ENCODE measurements around the gene TRPC4AP. TPM values are rescaled to one million over a fixed set of nuclear protein-coding genes. Genes with fewer than 3 reads are reported as not detected.

Gene TRPC4AP
- total RNA-seq, 4 donors from 2014 or later = 58.4 to 67.4 (median 63.5) TPM

DNA sequence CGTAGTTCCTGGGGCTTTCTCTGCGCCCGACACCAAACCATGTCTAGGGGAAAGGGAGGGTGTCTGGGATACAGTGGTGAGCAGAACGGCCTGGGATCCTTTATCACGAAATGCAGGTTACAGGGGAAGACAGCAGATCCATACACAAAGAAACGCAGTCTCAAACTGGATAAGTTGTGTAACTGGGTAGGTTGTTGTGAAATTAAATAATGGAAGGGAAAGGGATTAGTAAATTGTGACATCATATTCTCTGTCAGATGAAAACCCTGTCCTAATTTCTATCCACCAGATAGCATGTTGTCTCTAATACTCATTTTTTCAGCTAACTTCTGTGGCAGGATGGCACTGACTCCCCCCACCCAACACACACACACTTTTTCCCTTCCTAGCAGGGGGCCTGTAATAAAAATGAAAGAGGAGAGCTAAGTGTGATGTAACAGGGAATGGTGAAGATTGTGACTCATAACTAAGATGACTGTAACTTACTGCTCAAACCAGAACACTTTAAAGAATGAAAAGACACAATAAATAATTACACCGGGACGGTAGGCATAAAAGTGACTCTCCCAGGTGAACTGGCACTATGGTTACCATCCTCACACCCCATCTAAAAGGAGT lies 769 bp upstream of the TRPC4AP start:
- no peak for ATAC-seq
- intact Hi-C loops (cut with DNase I; ENCODE audit: low total_unique reads) = loop anchor here (2.0 to 10.0 kb wide), 6 partner anchors 54 to 1279 kb away; partner anchors contain the start of genes CHMP4B, EDEM2, GSS and MYH7B

DNA sequence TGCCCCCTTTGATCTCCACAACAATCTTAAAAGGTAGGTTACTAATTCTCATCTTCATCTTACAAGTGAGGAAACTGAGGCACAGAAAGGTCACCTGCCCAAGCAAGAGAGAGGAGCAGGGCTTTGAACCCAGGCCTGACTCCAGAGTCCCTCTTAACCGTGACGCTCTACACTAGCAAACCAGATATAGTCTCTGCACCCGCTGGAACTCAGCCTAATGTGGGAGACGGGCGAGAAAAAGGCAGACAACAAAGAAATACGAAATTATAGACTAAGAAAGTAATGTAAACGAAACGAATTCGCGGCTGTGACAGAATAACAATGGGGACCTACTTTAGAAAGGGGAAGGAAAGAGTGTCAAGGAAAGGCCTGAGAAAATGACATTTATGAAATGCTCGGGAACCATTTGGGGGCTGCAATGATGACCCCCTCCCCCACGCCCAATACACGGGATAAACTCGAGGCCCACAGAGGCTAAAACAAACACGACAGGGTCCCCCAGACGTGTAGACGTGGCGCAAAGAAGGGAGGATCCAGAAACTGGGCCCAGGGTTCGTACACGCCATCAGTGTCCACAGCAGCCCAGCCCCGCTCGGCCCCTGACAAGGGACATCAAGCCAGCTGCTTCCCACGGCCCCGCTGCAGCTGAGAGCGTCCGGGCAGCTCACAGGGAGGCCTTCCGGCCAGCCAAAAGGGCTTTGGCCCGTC lies 637 bp downstream of the TRPC4AP start:
- no peak for TF ChIP-seq POLR2A (IDR thresholded peaks at IDR 0.05)
- TF ChIP-seq, protein P1, sequence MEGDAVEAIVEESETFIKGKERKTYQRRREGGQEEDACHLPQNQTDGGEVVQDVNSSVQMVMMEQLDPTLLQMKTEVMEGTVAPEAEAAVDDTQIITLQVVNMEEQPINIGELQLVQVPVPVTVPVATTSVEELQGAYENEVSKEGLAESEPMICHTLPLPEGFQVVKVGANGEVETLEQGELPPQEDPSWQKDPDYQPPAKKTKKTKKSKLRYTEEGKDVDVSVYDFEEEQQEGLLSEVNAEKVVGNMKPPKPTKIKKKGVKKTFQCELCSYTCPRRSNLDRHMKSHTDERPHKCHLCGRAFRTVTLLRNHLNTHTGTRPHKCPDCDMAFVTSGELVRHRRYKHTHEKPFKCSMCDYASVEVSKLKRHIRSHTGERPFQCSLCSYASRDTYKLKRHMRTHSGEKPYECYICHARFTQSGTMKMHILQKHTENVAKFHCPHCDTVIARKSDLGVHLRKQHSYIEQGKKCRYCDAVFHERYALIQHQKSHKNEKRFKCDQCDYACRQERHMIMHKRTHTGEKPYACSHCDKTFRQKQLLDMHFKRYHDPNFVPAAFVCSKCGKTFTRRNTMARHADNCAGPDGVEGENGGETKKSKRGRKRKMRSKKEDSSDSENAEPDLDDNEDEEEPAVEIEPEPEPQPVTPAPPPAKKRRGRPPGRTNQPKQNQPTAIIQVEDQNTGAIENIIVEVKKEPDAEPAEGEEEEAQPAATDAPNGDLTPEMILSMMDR (IDR thresholded peaks at IDR 0.05 in 4 of 5, conservative IDR thresholded peaks at IDR 0.05 in 1 of 5) = no peak
- peak in 1 of 2 donors; percentile 43 for ATAC-seq
- in situ Hi-C loops (cut with MboI; ENCODE audit: low sequenced_read_pairs in 4 of 4) = loop anchor here (5.0 to 25.0 kb wide), 4 partner anchors 113 to 230 kb away; partner anchors contain the start of genes GGT7 (in 4 of the 4) and ACSS2 (in 1 of the 4)
- H3K4me1 ChIP-seq = peaks cover 43 to 46% of the 10 kb centered on the region in 2 donors
- H3K36me3 ChIP-seq = peaks cover 0 to 9% of the 10 kb centered on the region in 2 donors
- H3K27ac ChIP-seq = peak overlapping the region; percentile 87 to 99 (median 94)
- peak overlapping the region; percentile 71 to 95 (median 80) for H3K4me3 ChIP-seq
- intact Hi-C loops (cut with DNase I; ENCODE audit: low total_unique reads) = loop anchor here (1.0 to 10.0 kb wide), 7 partner anchors 55 to 1277 kb away; partner anchors contain the start of genes CHMP4B, EDEM2, GSS and MYH7B
- H3K9me3 ChIP-seq = no peaks in the 10 kb centered on the region
- no peaks in the 10 kb centered on the region for H3K27me3 ChIP-seq
- DNase-seq = peak in 1 of 2 donors; percentile 26

More for the DNA sequence above, 769 bp upstream of the TRPC4AP start:
- TF ChIP-seq POLR2A (IDR thresholded peaks at IDR 0.05) = no peak
- TF ChIP-seq, protein P1 (IDR thresholded peaks at IDR 0.05 in 4 of 5, conservative IDR thresholded peaks at IDR 0.05 in 1 of 5) = no peak
- peak overlapping the region; percentile 71 to 95 (median 80) for H3K4me3 ChIP-seq
- H3K36me3 ChIP-seq = peaks cover 0 to 9% of the 10 kb centered on the region in 2 donors
- no peaks in the 10 kb centered on the region for H3K9me3 ChIP-seq
- peaks cover 29 to 34% of the 10 kb centered on the region in 2 donors for H3K4me1 ChIP-seq
- in situ Hi-C loops (cut with MboI; ENCODE audit: low sequenced_read_pairs in 4 of 4) = loop anchor here (5.0 to 25.0 kb wide), 4 partner anchors 111 to 231 kb away; partner anchors contain the start of genes GGT7 (in 4 of the 4) and ACSS2 (in 1 of the 4)
- DNase-seq = no peak
- no peaks in the 10 kb centered on the region for H3K27me3 ChIP-seq
- H3K27ac ChIP-seq = peak overlapping the region; percentile 87 to 99 (median 94)

DNA sequence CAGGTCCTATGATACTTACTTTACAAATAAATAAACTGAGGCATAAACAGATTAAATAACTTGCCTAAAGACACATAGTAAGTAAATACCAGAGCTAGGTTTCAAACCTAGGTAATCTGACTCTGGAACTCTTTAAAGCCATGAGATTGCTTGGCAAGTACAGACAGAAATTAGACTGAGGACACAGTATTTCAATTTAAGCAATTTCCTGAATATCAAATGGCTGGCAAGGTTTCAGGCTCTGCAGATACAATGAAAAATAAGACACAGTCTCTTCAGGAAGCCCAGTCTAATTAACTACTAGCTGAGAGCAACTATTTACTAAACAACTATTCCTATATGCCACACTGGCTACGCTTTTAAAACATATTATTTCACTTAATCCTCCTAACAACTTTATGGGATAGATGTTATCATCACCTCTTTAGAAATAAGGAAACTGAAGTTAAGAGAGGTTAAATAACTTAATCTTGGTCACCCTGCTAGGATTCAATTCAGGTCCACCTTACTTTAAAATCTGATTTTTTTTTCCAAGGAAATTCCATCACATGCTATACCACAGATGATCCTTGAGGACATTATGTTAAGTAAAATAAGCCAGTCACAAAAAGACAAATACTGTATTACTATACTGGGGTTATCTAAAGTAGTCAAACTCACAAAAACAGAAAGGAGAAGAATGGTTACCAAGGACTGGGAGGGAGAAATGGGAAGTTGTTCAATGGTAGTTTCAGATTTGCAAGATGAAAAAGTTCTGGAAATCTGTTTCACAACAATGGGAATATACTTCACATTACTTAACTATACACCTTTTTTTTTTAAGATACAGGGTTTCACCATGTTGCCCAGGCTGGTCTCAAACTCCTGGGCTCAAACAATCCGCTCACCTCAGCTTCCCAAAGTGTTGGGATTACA lies 4.1 kb downstream of the TRPC4AP start:
- Histone ChIP-seq H3K9me3 (no peaks in the 10 kb centered on the region), H3K27me3 (no peaks in the 10 kb centered on the region), H3K36me3 (peaks cover 0 to 9% of the 10 kb centered on the region in 2 donors), H3K4me1 (peaks cover 40 to 57% of the 10 kb centered on the region in 2 donors), H3K4me3 (no peak overlapping the region), H3K27ac (peak overlapping the region; percentile 73 to 99 (median 84))
- DNase-seq (no peak), ATAC-seq (no peak)
- no peak for TF ChIP-seq POLR2A (IDR thresholded peaks at IDR 0.05)
- TF ChIP-seq, protein P1 (IDR thresholded peaks at IDR 0.05 in 4 of 5, conservative IDR thresholded peaks at IDR 0.05 in 1 of 5) = no peak
- in situ Hi-C loops (cut with MboI; ENCODE audit: low sequenced_read_pairs in 4 of 4) (loop anchor here in 1 of 4 donors (25.0 kb wide), 1 partner anchor 226 kb away; the partner anchor contains the start of gene GGT7), intact Hi-C loops (cut with DNase I; ENCODE audit: low total_unique reads) (no loop called here)

DNA sequence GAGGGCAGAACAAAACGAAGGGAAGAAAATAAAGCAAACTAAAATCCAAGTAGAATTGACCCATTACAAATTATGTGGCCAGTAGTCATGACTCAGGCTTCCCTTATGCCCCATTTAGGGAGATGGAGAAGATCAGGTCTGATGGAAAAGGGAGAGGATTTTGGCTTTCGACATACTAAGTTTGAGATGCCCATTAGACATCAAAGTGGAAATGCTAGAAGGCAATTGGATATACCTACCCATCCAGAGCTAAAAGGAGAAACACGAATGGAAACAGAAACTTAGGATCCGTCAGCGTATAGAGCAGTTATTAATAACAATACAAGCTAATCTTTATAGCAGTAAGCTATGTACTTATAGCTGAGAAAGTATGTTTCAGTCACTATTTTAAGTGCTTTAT lies 4.8 kb downstream of the TRPC4AP start:
- ATAC-seq (no peak), DNase-seq (no peak)
- in situ Hi-C loops (cut with MboI; ENCODE audit: low sequenced_read_pairs in 4 of 4) (loop anchor here in 1 of 4 donors (25.0 kb wide), 1 partner anchor 225 kb away; the partner anchor contains the start of gene GGT7), intact Hi-C loops (cut with DNase I; ENCODE audit: low total_unique reads) (no loop called here)
- Histone ChIP-seq H3K27ac (peak overlapping the region; percentile 73 to 99 (median 84)), H3K9me3 (no peaks in the 10 kb centered on the region), H3K27me3 (no peaks in the 10 kb centered on the region), H3K4me3 (no peak overlapping the region), H3K4me1 (peaks cover 34 to 53% of the 10 kb centered on the region in 2 donors), H3K36me3 (peaks cover 0 to 9% of the 10 kb centered on the region in 2 donors)
- no peak for TF ChIP-seq POLR2A (IDR thresholded peaks at IDR 0.05)
- TF ChIP-seq, protein P1 (IDR thresholded peaks at IDR 0.05 in 4 of 5, conservative IDR thresholded peaks at IDR 0.05 in 1 of 5) = no peak

Measured in gastrocnemius medialis (tissue), 4 donors.